H1 (cell line): ENCODE measurements around the gene PNPLA1. TPM values are rescaled to one million over a fixed set of nuclear protein-coding genes. Genes with fewer than 3 reads are reported as not detected.

Source experiments
- POLR2A ChIP-seq, 2 experiments: IDR thresholded peaks; 1 replicate in 1 of 2; 2 replicates in 1 of 2; pipeline ENCODE4 v1.6.1; 2011; ENCODE audit warnings: low read depth in 2 of 2, low read length in 2 of 2, mild to moderate bottlenecking in 2 of 2; ENCODE audit errors: control extremely low read depth in 1 of 2
- SP2 ChIP-seq: IDR thresholded peaks from 2 replicates; pipeline ENCODE4 v1.6.1; 2012; ENCODE audit warnings: mild to moderate bottlenecking, low read length, inconsistent platforms
- YY1 ChIP-seq: IDR thresholded peaks from 2 replicates; pipeline ENCODE4 v1.6.1; 2011; ENCODE audit warnings: low read depth, mild to moderate bottlenecking, low read length
- polyA plus RNA-seq, 7 experiments: library from polyadenylated mRNA; depleted of rRNA in 3 of 7; stranded (reverse) in 5 of 7; unstranded in 2 of 7; fragments of >200 nt in 5 of 7; fragments of 200-250 nt in 2 of 7; gene quantifications; 1 replicate in 5 of 7; 2 replicates in 1 of 7; 4 replicates in 1 of 7; pipeline versions ENCODE4 v1.2.1 to v1.2.3, GENCODE V29; 2011 to 2013; ENCODE audit warnings: missing spikeins in 2 of 7, mixed read lengths in 2 of 7
- total RNA-seq: library from RNA; stranded (reverse); fragmentation: NEBNext Ultra II Directional; extraction: Animal tissue kit (Norgen Biotek cat#: 25700); gene quantifications from 2 replicates; pipeline ENCODE4 v1.2.1, GENCODE V29; 2021
- TF ChIP-seq, protein P1 (sequence below): fragments of 300-600 bp; sonication (generic); IDR thresholded peaks from 2 replicates; pipeline ENCODE4 v1.7.1; 2012; ENCODE audit warnings: low read length, moderate library complexity, mild to moderate bottlenecking, inconsistent platforms; ENCODE audit not compliant: insufficient replicate concordance

Gene PNPLA1
- total and polyA plus RNA-seq, 2 of the 8 experiments (the other 6 are each of a cell fraction or from before 2014, with no cell fraction given) = not detected

DNA sequence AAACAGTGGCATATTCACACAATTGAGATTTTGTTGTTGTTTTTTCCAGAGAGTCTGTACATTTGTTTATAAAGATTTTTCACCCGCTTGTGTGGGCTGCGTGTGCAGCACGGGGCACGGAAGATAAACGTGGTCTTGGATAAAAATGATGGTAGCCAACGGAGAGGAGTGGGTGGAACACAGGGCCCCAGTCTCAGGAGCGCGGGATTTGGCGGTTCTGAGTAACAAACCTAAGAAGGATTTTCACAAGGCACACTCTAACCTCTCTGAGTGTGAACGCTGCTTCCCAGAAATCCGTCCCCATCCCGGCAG is 70.4 kb downstream of the PNPLA1 start (continued):
- TF ChIP-seq POLR2A (IDR thresholded peaks at IDR 0.05; ENCODE audit: control extremely low read depth in 1 of 2, low read depth in 2 of 2, low read length in 2 of 2) (no peak), SP2 (no peak), YY1 (no peak)
- TF ChIP-seq, protein P1, sequence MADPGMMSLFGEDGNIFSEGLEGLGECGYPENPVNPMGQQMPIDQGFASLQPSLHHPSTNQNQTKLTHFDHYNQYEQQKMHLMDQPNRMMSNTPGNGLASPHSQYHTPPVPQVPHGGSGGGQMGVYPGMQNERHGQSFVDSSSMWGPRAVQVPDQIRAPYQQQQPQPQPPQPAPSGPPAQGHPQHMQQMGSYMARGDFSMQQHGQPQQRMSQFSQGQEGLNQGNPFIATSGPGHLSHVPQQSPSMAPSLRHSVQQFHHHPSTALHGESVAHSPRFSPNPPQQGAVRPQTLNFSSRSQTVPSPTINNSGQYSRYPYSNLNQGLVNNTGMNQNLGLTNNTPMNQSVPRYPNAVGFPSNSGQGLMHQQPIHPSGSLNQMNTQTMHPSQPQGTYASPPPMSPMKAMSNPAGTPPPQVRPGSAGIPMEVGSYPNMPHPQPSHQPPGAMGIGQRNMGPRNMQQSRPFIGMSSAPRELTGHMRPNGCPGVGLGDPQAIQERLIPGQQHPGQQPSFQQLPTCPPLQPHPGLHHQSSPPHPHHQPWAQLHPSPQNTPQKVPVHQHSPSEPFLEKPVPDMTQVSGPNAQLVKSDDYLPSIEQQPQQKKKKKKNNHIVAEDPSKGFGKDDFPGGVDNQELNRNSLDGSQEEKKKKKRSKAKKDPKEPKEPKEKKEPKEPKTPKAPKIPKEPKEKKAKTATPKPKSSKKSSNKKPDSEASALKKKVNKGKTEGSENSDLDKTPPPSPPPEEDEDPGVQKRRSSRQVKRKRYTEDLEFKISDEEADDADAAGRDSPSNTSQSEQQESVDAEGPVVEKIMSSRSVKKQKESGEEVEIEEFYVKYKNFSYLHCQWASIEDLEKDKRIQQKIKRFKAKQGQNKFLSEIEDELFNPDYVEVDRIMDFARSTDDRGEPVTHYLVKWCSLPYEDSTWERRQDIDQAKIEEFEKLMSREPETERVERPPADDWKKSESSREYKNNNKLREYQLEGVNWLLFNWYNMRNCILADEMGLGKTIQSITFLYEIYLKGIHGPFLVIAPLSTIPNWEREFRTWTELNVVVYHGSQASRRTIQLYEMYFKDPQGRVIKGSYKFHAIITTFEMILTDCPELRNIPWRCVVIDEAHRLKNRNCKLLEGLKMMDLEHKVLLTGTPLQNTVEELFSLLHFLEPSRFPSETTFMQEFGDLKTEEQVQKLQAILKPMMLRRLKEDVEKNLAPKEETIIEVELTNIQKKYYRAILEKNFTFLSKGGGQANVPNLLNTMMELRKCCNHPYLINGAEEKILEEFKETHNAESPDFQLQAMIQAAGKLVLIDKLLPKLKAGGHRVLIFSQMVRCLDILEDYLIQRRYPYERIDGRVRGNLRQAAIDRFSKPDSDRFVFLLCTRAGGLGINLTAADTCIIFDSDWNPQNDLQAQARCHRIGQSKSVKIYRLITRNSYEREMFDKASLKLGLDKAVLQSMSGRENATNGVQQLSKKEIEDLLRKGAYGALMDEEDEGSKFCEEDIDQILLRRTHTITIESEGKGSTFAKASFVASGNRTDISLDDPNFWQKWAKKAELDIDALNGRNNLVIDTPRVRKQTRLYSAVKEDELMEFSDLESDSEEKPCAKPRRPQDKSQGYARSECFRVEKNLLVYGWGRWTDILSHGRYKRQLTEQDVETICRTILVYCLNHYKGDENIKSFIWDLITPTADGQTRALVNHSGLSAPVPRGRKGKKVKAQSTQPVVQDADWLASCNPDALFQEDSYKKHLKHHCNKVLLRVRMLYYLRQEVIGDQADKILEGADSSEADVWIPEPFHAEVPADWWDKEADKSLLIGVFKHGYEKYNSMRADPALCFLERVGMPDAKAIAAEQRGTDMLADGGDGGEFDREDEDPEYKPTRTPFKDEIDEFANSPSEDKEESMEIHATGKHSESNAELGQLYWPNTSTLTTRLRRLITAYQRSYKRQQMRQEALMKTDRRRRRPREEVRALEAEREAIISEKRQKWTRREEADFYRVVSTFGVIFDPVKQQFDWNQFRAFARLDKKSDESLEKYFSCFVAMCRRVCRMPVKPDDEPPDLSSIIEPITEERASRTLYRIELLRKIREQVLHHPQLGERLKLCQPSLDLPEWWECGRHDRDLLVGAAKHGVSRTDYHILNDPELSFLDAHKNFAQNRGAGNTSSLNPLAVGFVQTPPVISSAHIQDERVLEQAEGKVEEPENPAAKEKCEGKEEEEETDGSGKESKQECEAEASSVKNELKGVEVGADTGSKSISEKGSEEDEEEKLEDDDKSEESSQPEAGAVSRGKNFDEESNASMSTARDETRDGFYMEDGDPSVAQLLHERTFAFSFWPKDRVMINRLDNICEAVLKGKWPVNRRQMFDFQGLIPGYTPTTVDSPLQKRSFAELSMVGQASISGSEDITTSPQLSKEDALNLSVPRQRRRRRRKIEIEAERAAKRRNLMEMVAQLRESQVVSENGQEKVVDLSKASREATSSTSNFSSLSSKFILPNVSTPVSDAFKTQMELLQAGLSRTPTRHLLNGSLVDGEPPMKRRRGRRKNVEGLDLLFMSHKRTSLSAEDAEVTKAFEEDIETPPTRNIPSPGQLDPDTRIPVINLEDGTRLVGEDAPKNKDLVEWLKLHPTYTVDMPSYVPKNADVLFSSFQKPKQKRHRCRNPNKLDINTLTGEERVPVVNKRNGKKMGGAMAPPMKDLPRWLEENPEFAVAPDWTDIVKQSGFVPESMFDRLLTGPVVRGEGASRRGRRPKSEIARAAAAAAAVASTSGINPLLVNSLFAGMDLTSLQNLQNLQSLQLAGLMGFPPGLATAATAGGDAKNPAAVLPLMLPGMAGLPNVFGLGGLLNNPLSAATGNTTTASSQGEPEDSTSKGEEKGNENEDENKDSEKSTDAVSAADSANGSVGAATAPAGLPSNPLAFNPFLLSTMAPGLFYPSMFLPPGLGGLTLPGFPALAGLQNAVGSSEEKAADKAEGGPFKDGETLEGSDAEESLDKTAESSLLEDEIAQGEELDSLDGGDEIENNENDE = no peak
- TF ChIP-seq, all 59 proteins: peak for 0
